SK-N-SH treated with all-trans-retinoic acid at 6 μM for 48 hours (cell line): ENCODE measurements around the gene XPO5.

Experiments used
- ATAC-seq: fragments of 200-7000 bp; cut with Tn5 transposase; 3 replicates; pipeline ENCODE4 v1.9.1; 2020; ENCODE audit warnings: mild to moderate bottlenecking, moderate library complexity
- ARNTL ChIP-seq: fragments of 450-650 bp; formaldehyde crosslinking; IDR thresholded peaks from 2 replicates; pipeline ENCODE4 v1.5.0; 2020; ENCODE audit warnings: low read depth, mild to moderate bottlenecking, moderate library complexity, borderline replicate concordance
- BACH2 ChIP-seq: fragments of 250-450 bp; sonication (Bioruptor Pico); IDR thresholded peaks from 2 replicates; pipeline ENCODE4 v1.9.0; 2021; ENCODE audit warnings: mild to moderate bottlenecking, borderline replicate concordance
- CSDC2 ChIP-seq: fragments of 250-450 bp; sonication (Bioruptor Pico); IDR thresholded peaks from 2 replicates; pipeline ENCODE4 v1.5.0; 2020; ENCODE audit warnings: mild to moderate bottlenecking, moderate library complexity
- CSRNP3 ChIP-seq: fragments of 250-450 bp; sonication (Bioruptor Pico); IDR thresholded peaks from 2 replicates; pipeline ENCODE4 v1.5.1; 2021; ENCODE audit warnings: mild to moderate bottlenecking, moderate library complexity
- ESRRG ChIP-seq: fragments of 250-450 bp; sonication (Bioruptor Pico); IDR thresholded peaks from 2 replicates; pipeline ENCODE4 v1.6.1; 2021; ENCODE audit warnings: mild to moderate bottlenecking
- GLIS3 ChIP-seq: fragments of 250-450 bp; sonication (Bioruptor Pico); IDR thresholded peaks from 2 replicates; pipeline ENCODE4 v1.5.0; 2020; ENCODE audit warnings: mild to moderate bottlenecking, moderate library complexity
- ISL1 ChIP-seq: fragments of 250-450 bp; sonication (Bioruptor Pico); IDR thresholded peaks from 2 replicates; pipeline ENCODE4 v2.1.2; 2022; ENCODE audit warnings: mild to moderate bottlenecking, moderate library complexity
- OSR1 ChIP-seq: fragments of 250-450 bp; sonication (Bioruptor Pico); IDR thresholded peaks from 2 replicates; pipeline ENCODE4 v1.8.0; 2022; ENCODE audit warnings: moderate library complexity, mild to moderate bottlenecking, inconsistent platforms
- RARB ChIP-seq: fragments of 250-450 bp; sonication (Bioruptor Pico); IDR thresholded peaks from 2 replicates; pipeline ENCODE4 v1.8.0; 2021; ENCODE audit warnings: mild to moderate bottlenecking, moderate library complexity
- SNAI2 ChIP-seq: fragments of 250-450 bp; sonication (Bioruptor Pico); IDR thresholded peaks from 2 replicates; pipeline ENCODE4 v1.5.0; 2020; ENCODE audit warnings: mild to moderate bottlenecking, moderate library complexity
- TCF4 ChIP-seq: fragments of 250-450 bp; sonication (Bioruptor Pico); IDR thresholded peaks from 2 replicates; pipeline ENCODE4 v1.8.0; 2021; ENCODE audit warnings: mild to moderate bottlenecking, moderate library complexity, borderline replicate concordance
- TOX ChIP-seq: fragments of 250-450 bp; sonication (Bioruptor Pico); IDR thresholded peaks from 2 replicates; pipeline ENCODE4 v1.8.0; 2021; ENCODE audit warnings: mild to moderate bottlenecking, moderate library complexity, borderline replicate concordance
- TSHZ2 ChIP-seq: fragments of 250-450 bp; sonication (Bioruptor Pico); IDR thresholded peaks from 2 replicates; pipeline ENCODE4 v1.5.0; 2020; ENCODE audit warnings: mild to moderate bottlenecking, moderate library complexity
- ZC3H10 ChIP-seq: fragments of 250-450 bp; sonication (Bioruptor Pico); IDR thresholded peaks from 2 replicates; pipeline ENCODE4 v1.5.1; 2021; ENCODE audit warnings: mild to moderate bottlenecking, moderate library complexity
- ZFP3 ChIP-seq: fragments of 250-450 bp; sonication (Bioruptor Pico); IDR thresholded peaks from 2 replicates; pipeline ENCODE4 v1.5.0; 2020; ENCODE audit warnings: mild to moderate bottlenecking, moderate library complexity
- ZFP30 ChIP-seq: fragments of 450-650 bp; formaldehyde crosslinking; IDR thresholded peaks from 2 replicates; pipeline ENCODE4 v1.5.0; 2022; ENCODE audit warnings: mild to moderate bottlenecking, moderate library complexity
- ZNF565 ChIP-seq: fragments of 450-650 bp; formaldehyde crosslinking; conservative IDR thresholded peaks from 2 replicates; pipeline ENCODE4 v1.5.0; 2020; ENCODE audit warnings: low read depth, mild to moderate bottlenecking, moderate library complexity
- ZNF70 ChIP-seq: fragments of 450-650 bp; formaldehyde crosslinking; IDR thresholded peaks from 2 replicates; pipeline ENCODE4 v1.5.0; 2020; ENCODE audit warnings: mild to moderate bottlenecking, moderate library complexity
- ZNF8 ChIP-seq: fragments of 450-650 bp; formaldehyde crosslinking; IDR thresholded peaks from 2 replicates; pipeline ENCODE4 v1.5.0; 2020; ENCODE audit warnings: mild to moderate bottlenecking, moderate library complexity
- TF ChIP-seq, protein P1 (sequence below): fragments of 250-450 bp; sonication (Bioruptor Pico); IDR thresholded peaks from 2 replicates; pipeline ENCODE4 v1.5.1; 2020; ENCODE audit warnings: low read depth, mild to moderate bottlenecking, moderate library complexity
- TF ChIP-seq, protein P2 (sequence below): fragments of 250-450 bp; sonication (Bioruptor Pico); IDR thresholded peaks from 2 replicates; pipeline ENCODE4 v1.8.0; 2021; ENCODE audit warnings: low read depth, mild to moderate bottlenecking, moderate library complexity, borderline replicate concordance
- TF ChIP-seq, protein P3 (sequence below): fragments of 250-450 bp; sonication (Bioruptor Pico); IDR thresholded peaks from 2 replicates; pipeline ENCODE4 v1.8.0; 2020; ENCODE audit warnings: mild to moderate bottlenecking, moderate library complexity, borderline replicate concordance

The XPO5 gene

GRCh38 chr6:43497129-43497396, 78.8 kb downstream of the XPO5 start:
- TF ChIP-seq ZNF8, result no peak
- TF ChIP-seq, protein P1, sequence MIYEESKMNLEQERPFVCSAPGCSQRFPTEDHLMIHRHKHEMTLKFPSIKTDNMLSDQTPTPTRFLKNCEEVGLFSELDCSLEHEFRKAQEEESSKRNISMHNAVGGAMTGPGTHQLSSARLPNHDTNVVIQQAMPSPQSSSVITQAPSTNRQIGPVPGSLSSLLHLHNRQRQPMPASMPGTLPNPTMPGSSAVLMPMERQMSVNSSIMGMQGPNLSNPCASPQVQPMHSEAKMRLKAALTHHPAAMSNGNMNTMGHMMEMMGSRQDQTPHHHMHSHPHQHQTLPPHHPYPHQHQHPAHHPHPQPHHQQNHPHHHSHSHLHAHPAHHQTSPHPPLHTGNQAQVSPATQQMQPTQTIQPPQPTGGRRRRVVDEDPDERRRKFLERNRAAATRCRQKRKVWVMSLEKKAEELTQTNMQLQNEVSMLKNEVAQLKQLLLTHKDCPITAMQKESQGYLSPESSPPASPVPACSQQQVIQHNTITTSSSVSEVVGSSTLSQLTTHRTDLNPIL (CRISPR knock-in tag), result no peak
- no peak for TF ChIP-seq ISL1 (CRISPR knock-in tag)
- TF ChIP-seq RARB (CRISPR knock-in tag), result no peak
- no peak for TF ChIP-seq TOX (CRISPR knock-in tag)
- TF ChIP-seq CSRNP3 (CRISPR knock-in tag), result no peak
- no peak for TF ChIP-seq ZNF565 (CRISPR knock-in tag)
- TF ChIP-seq ARNTL (CRISPR knock-in tag), result no peak
- no peak for TF ChIP-seq ESRRG
- no peak for TF ChIP-seq GLIS3
- TF ChIP-seq ZNF70 (CRISPR knock-in tag), result no peak
- TF ChIP-seq TSHZ2 (CRISPR knock-in tag), result no peak
- TF ChIP-seq, protein P2, sequence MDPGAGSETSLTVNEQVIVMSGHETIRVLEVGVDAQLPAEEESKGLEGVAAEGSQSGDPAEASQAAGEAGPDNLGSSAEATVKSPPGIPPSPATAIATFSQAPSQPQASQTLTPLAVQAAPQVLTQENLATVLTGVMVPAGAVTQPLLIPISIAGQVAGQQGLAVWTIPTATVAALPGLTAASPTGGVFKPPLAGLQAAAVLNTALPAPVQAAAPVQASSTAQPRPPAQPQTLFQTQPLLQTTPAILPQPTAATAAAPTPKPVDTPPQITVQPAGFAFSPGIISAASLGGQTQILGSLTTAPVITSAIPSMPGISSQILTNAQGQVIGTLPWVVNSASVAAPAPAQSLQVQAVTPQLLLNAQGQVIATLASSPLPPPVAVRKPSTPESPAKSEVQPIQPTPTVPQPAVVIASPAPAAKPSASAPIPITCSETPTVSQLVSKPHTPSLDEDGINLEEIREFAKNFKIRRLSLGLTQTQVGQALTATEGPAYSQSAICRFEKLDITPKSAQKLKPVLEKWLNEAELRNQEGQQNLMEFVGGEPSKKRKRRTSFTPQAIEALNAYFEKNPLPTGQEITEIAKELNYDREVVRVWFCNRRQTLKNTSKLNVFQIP (CRISPR knock-in tag), result no peak

DNA sequence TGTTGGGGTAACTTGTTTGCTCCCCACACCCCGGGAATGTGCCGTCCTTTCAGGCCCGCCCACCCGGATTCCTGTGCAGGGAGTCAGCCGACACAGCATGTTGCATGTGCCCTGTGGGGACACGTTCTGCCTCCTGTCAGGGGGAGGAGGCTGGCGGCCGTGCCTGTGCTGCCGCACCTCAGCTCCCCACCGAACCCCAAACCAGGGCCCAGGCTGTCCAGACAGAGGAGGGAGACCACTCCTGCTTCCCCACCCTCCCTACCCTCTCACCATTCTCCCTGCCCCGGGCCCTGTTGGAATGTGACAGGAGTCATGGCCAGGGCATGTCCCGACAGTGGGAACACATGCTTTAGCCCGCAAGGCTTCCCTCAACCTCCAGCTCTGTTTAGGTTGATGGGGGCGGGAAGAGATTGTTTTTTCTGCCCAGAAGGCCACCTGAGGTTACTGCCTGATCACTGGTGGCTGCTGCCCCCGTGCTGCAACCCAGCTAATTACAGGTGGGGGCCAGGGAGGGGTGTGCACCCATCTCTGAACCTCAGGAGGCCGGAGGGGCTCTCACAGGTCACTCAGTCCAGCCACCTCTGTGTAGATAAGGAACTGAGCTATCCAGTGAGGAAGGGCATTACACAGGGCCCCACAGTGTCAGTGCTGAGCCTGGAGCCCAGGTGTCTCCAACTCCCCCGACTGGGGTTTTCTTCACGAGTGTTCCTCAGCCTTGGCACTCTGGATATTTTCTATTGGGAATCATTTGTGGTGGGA, 79.3 kb downstream of the XPO5 start:
- TF ChIP-seq ZFP3 (CRISPR knock-in tag), result no peak
- TF ChIP-seq, protein P3, sequence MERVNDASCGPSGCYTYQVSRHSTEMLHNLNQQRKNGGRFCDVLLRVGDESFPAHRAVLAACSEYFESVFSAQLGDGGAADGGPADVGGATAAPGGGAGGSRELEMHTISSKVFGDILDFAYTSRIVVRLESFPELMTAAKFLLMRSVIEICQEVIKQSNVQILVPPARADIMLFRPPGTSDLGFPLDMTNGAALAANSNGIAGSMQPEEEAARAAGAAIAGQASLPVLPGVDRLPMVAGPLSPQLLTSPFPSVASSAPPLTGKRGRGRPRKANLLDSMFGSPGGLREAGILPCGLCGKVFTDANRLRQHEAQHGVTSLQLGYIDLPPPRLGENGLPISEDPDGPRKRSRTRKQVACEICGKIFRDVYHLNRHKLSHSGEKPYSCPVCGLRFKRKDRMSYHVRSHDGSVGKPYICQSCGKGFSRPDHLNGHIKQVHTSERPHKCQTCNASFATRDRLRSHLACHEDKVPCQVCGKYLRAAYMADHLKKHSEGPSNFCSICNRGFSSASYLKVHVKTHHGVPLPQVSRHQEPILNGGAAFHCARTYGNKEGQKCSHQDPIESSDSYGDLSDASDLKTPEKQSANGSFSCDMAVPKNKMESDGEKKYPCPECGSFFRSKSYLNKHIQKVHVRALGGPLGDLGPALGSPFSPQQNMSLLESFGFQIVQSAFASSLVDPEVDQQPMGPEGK, result no peak
- ATAC-seq, result peak; percentile 53

More at GRCh38 chr6:43497129-43497396, 78.8 kb downstream of the XPO5 start:
- no peak for ATAC-seq

GRCh38 chr6:43495409-43495941, 80.4 kb downstream of the XPO5 start:
- TF ChIP-seq CSDC2 (CRISPR knock-in tag) (no peak), ZNF565 (CRISPR knock-in tag) (no peak), ZFP30 (CRISPR knock-in tag) (no peak), TCF4 (CRISPR knock-in tag) (no peak), BACH2 (CRISPR knock-in tag) (no peak), GLIS3 (no peak), OSR1 (CRISPR knock-in tag) (no peak), ZNF8 (no peak), CSRNP3 (CRISPR knock-in tag) (no peak), ZC3H10 (CRISPR knock-in tag) (no peak), ESRRG (no peak), ARNTL (CRISPR knock-in tag) (no peak), SNAI2 (CRISPR knock-in tag) (no peak)
- TF ChIP-seq, protein P1 (CRISPR knock-in tag), result no peak
- peak; percentile 35; the same call in 2 of the 3 replicates for ATAC-seq
